Measurements from ENCODE around the gene GRIK3. TPM values are rescaled to one million over a fixed set of nuclear protein-coding genes. Genes with fewer than 3 reads are reported as not detected.
"Not testable (repeated sequence)": the region's sequence is repeated elsewhere in the genome, so short reads cannot be mapped to it uniquely, and the experiment has no call there.

The GRIK3 gene
- total RNA-seq, 1 experiment from 2014 or later, result 5.5 TPM

DNA sequence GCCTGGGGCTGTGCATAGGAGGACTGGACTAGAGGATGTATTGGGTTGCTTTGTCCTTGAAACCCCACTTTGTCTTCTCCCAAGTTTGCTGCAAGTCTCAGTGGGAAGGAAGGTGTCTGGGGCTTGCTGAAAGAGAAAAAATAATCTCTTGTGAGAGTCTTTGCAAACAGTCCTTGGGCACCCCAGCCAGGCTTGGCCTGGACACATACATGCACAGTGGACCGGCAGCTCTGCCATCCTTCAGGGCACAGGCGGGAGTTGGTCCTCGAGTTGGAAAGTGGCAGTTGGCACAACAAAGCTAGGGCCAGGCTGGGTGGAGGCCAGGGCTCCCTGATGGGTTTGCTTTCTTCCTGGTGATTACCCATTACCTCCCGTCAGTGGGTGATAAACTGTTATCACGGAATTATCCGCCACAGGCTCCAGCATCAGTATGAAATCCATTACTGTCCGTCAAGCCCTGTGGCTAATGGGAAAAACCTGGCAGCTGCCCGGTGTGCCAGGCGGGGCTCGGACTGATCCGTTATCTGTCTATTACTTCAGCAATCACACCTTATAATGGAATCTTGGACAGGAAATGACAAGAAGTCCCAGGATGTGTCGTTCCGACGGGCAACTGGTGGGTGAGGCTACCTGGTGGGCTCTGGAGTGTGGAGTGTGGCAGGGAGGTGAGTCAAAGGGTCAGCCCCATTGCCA is 265.7 kb downstream of the GRIK3 start (continued):
- TF ChIP-seq, protein P1, sequence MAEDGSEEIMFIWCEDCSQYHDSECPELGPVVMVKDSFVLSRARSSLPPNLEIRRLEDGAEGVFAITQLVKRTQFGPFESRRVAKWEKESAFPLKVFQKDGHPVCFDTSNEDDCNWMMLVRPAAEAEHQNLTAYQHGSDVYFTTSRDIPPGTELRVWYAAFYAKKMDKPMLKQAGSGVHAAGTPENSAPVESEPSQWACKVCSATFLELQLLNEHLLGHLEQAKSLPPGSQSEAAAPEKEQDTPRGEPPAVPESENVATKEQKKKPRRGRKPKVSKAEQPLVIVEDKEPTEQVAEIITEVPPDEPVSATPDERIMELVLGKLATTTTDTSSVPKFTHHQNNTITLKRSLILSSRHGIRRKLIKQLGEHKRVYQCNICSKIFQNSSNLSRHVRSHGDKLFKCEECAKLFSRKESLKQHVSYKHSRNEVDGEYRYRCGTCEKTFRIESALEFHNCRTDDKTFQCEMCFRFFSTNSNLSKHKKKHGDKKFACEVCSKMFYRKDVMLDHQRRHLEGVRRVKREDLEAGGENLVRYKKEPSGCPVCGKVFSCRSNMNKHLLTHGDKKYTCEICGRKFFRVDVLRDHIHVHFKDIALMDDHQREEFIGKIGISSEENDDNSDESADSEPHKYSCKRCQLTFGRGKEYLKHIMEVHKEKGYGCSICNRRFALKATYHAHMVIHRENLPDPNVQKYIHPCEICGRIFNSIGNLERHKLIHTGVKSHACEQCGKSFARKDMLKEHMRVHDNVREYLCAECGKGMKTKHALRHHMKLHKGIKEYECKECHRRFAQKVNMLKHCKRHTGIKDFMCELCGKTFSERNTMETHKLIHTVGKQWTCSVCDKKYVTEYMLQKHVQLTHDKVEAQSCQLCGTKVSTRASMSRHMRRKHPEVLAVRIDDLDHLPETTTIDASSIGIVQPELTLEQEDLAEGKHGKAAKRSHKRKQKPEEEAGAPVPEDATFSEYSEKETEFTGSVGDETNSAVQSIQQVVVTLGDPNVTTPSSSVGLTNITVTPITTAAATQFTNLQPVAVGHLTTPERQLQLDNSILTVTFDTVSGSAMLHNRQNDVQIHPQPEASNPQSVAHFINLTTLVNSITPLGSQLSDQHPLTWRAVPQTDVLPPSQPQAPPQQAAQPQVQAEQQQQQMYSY (CRISPR knock-in tag; IDR thresholded peaks at IDR 0.05), result no peak
- TF ChIP-seq NFE2L1 (CRISPR knock-in tag; IDR thresholded peaks at IDR 0.05), result no peak
- no peak for TF ChIP-seq ZNF317 (CRISPR knock-in tag; IDR thresholded peaks at IDR 0.05; ENCODE audit: borderline replicate concordance, low read depth)
- TF ChIP-seq ATF1 (CRISPR knock-in tag; IDR thresholded peaks at IDR 0.05), result no peak
- TF ChIP-seq, protein P2, sequence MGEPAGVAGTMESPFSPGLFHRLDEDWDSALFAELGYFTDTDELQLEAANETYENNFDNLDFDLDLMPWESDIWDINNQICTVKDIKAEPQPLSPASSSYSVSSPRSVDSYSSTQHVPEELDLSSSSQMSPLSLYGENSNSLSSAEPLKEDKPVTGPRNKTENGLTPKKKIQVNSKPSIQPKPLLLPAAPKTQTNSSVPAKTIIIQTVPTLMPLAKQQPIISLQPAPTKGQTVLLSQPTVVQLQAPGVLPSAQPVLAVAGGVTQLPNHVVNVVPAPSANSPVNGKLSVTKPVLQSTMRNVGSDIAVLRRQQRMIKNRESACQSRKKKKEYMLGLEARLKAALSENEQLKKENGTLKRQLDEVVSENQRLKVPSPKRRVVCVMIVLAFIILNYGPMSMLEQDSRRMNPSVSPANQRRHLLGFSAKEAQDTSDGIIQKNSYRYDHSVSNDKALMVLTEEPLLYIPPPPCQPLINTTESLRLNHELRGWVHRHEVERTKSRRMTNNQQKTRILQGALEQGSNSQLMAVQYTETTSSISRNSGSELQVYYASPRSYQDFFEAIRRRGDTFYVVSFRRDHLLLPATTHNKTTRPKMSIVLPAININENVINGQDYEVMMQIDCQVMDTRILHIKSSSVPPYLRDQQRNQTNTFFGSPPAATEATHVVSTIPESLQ (CRISPR knock-in tag; IDR thresholded peaks at IDR 0.05), result no peak

- H3K4me3 Mint-ChIP-seq; CTCF ChIA-PET; H3K36me3 Mint-ChIP-seq; DNase-seq (ENCODE audit: low spot score); POLR2A ChIA-PET; ATAC-seq; H3K9me3 Mint-ChIP-seq; H3K27ac Mint-ChIP-seq: not testable (repeated sequence)
- Mint-ChIP-seq H3K4me1 (peaks cover 51% of the 10 kb centered on the region), H3K27me3 (ENCODE audit: low read depth) (peaks cover 14% of the 10 kb centered on the region)
Measured at GRCh38 chr1:36767429-36767828, 266.9 kb downstream of the GRIK3 start.

DNA sequence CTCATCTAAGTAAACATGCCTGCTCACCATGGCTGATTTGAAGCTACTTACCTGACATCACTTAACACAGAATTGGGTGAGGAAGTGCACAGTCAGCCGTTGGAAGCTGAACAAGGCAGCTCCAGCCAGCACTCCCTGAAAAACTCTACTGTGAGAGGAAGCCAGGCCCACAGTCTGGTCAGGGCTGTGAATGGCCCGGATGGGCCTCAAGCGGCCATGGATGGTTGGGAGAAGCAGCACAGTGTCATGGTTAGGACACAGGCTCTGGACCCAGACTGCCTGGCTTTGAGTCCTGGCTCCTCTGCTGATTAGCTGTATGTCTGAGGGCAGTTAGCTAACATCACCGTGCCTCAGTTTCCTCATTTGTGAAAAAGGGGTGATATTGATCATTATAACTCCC is 267.8 kb downstream of the GRIK3 start:
- Mint-ChIP-seq H3K4me1 (peaks cover 41% of the 10 kb centered on the region), H3K27ac (no peak overlapping the region), H3K36me3 (no peaks in the 10 kb centered on the region), H3K4me3 (no peak overlapping the region), H3K9me3 (no peaks in the 10 kb centered on the region), H3K27me3 (ENCODE audit: low read depth) (peaks cover 14% of the 10 kb centered on the region)
- DNase-seq (ENCODE audit: low spot score) (no peak), ATAC-seq (no peak)
- ChIA-PET CTCF (no interaction called here), POLR2A (no interaction called here)
- TF ChIP-seq ZMAT4 (CRISPR knock-in tag; IDR thresholded peaks at IDR 0.05), result no peak
- TF ChIP-seq ZNF423 (CRISPR knock-in tag; IDR thresholded peaks at IDR 0.05), result no peak
- no peak for TF ChIP-seq TCF7 (CRISPR knock-in tag; IDR thresholded peaks at IDR 0.05; ENCODE audit: low read depth)
- TF ChIP-seq ZNF671 (CRISPR knock-in tag; IDR thresholded peaks at IDR 0.05), result no peak
- TF ChIP-seq EMX1 (CRISPR knock-in tag; IDR thresholded peaks at IDR 0.05), result no peak
- TF ChIP-seq OVOL2 (CRISPR knock-in tag; IDR thresholded peaks at IDR 0.05; ENCODE audit: borderline replicate concordance), result no peak
- no peak for TF ChIP-seq HMGA2 (CRISPR knock-in tag; IDR thresholded peaks at IDR 0.05)

DNA sequence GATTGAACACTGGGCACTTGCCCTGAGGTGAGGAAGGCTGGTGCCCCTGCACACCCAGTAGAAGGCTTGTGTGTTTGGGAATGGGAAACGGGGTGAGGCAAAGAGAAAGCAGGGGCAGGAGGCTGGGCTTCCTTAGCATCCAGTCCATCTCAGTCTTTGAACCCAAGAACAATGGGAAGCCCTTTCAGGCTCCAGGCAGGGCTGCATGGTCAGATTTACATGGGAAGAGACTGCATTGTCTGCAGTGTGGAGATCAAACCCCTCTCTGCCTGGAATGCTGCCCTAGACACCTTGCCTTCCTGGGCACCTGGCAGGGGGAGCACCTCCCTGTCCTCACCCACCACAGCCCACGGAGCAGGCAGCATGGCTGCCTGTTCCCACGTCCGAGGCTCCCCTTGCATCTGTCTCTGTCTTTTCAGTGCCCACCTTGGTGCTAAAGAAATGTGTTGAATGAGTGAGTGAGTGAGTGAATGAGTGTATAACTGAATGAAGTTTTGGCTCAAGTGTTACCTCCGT is 268.5 kb downstream of the GRIK3 start:
- Mint-ChIP-seq H3K9me3 (no peaks in the 10 kb centered on the region), H3K27me3 (ENCODE audit: low read depth) (peaks cover 14% of the 10 kb centered on the region), H3K4me3 (no peak overlapping the region), H3K27ac (no peak overlapping the region), H3K36me3 (no peaks in the 10 kb centered on the region), H3K4me1 (peaks cover 35% of the 10 kb centered on the region)
- POLR2A ChIA-PET, result no interaction called here
- DNase-seq (ENCODE audit: low spot score) (no peak), ATAC-seq (no peak)
- CTCF ChIA-PET, result no interaction called here
- TF ChIP-seq FOXP1 (CRISPR knock-in tag; IDR thresholded peaks at IDR 0.05; ENCODE audit: borderline replicate concordance) (no peak), USF1 (CRISPR knock-in tag; IDR thresholded peaks at IDR 0.05) (no peak), RELA (CRISPR knock-in tag; IDR thresholded peaks at IDR 0.05; ENCODE audit: borderline replicate concordance) (no peak), MYBL2 (CRISPR knock-in tag; IDR thresholded peaks at IDR 0.05) (no peak), KAT7 (CRISPR knock-in tag; IDR thresholded peaks at IDR 0.05; ENCODE audit: borderline replicate concordance) (no peak), PRRX2 (CRISPR knock-in tag; IDR thresholded peaks at IDR 0.05) (no peak), ZNF138 (CRISPR knock-in tag; conservative IDR thresholded peaks at IDR 0.05) (no peak), IRF2 (CRISPR knock-in tag; IDR thresholded peaks at IDR 0.05; ENCODE audit: borderline replicate concordance, low read depth) (no peak), GABPB1 (CRISPR knock-in tag; IDR thresholded peaks at IDR 0.05) (no peak)
- TF ChIP-seq, protein P1 (CRISPR knock-in tag; IDR thresholded peaks at IDR 0.05), result no peak

Data from WTC11 (cell line).